Measurements from ENCODE around the gene TXNL1. TPM values are rescaled to one million over a fixed set of nuclear protein-coding genes. Genes with fewer than 3 reads are reported as not detected.

Gene TXNL1
- total and polyA plus RNA-seq, 2 of the 13 experiments (the other 11 are each of a cell fraction or from before 2014, with no cell fraction given), result 41.9 to 73.1 TPM

- peaks cover 82% of the 10 kb centered on the region for H3K79me2 ChIP-seq (ENCODE audit: insufficient read depth, low read length)
- no peaks in the 10 kb centered on the region; a peak in 1 of 5 replicates for H3K27me3 ChIP-seq (ENCODE audit: control insufficient read depth in 1 of 2, insufficient read depth in 2 of 2, low read length in 2 of 2)
- CTCF ChIA-PET (ENCODE audit: low intra/inter-chr PET ratio, low total read pairs), result no interaction called here
- BruUV-seq (replicated peaks), result no TSS peak
- no peak overlapping the region for H3K4me3 ChIP-seq (replicated peaks in 1 of 3; ENCODE audit: insufficient read depth in 1 of 3, low read depth in 2 of 3, low read length in 3 of 3)
- peaks cover 53% of the 10 kb centered on the region for H3K4me1 ChIP-seq (ENCODE audit: insufficient read depth, low read length)
- no peak for TF ChIP-seq RARA (CRISPR knock-in tag; IDR thresholded peaks at IDR 0.05)
- no peak for TF ChIP-seq AKAP8 (CRISPR knock-in tag; IDR thresholded peaks at IDR 0.05)
- TF ChIP-seq ZNF121 (CRISPR knock-in tag; IDR thresholded peaks at IDR 0.05), result peak; percentile 67
- no peak overlapping the region for H3K9ac ChIP-seq (ENCODE audit: insufficient read depth, low read depth, low read length)
- DNase-seq (ENCODE audit: low spot score) (no peak), ATAC-seq (no peak), FAIRE-seq (no peak)
- WGBS (ENCODE audit: low lambda C conversion rate), result 96% methylated on average over 5 of the region's 5 CpGs
- intact Hi-C loops (cut with micrococcal nuclease; ENCODE audit: unreplicated experiment), result no loop called here
- in situ Hi-C loops (cut with HindIII; ENCODE audit: extremely low pct_ligation_motif_present, low pct_unique_long_range_greater_than_20kb), result no loop called here
- no peaks in the 10 kb centered on the region for H3K9me3 ChIP-seq (ENCODE audit: low read length)
- POLR2A ChIA-PET, result no interaction called here
- peak overlapping the region; percentile 79; the same call in 1 of the 2 replicates for H3K4me2 ChIP-seq (ENCODE audit: low read depth, low read length)
- H3K27ac ChIP-seq (ENCODE audit: extremely low read length, insufficient read depth, low read length), result no peak overlapping the region
- H4K20me1 ChIP-seq (ENCODE audit: insufficient read depth, low read length), result peaks cover 27% of the 10 kb centered on the region
- no peak overlapping the region for H2AFZ ChIP-seq (ENCODE audit: low read length)
- H3K36me3 ChIP-seq (replicated peaks in 1 of 2; ENCODE audit: control insufficient read depth in 1 of 2, insufficient read depth in 2 of 2, low read length in 2 of 2), result peaks cover 3 to 8% of the 10 kb centered on the region in 2 experiments; a peak in 3 of 5 replicates
Measured at GRCh38 chr18:56635007-56635406, 3.4 kb downstream of the TXNL1 start.

GRCh38 chr18:56632070-56633022 lies 6.0 kb downstream of the TXNL1 start:
- Histone ChIP-seq H3K27me3 (ENCODE audit: control insufficient read depth in 1 of 2, insufficient read depth in 2 of 2, low read length in 2 of 2) (no peaks in the 10 kb centered on the region), H4K20me1 (ENCODE audit: insufficient read depth, low read length) (peaks cover 34% of the 10 kb centered on the region), H3K36me3 (replicated peaks in 1 of 2; ENCODE audit: control insufficient read depth in 1 of 2, insufficient read depth in 2 of 2, low read length in 2 of 2) (peaks cover 3 to 11% of the 10 kb centered on the region in 2 experiments; a peak in 3 of 5 replicates), H3K4me2 (ENCODE audit: low read depth, low read length) (no peak overlapping the region), H3K4me1 (ENCODE audit: insufficient read depth, low read length) (peaks cover 46% of the 10 kb centered on the region), H3K9ac (ENCODE audit: insufficient read depth, low read depth, low read length) (no peak overlapping the region), H3K9me3 (ENCODE audit: low read length) (no peaks in the 10 kb centered on the region), H2AFZ (ENCODE audit: low read length) (no peak overlapping the region), H3K79me2 (ENCODE audit: insufficient read depth, low read length) (peaks cover 98% of the 10 kb centered on the region), H3K27ac (ENCODE audit: extremely low read length, insufficient read depth, low read length) (no peak overlapping the region), H3K4me3 (replicated peaks in 1 of 3; ENCODE audit: insufficient read depth in 1 of 3, low read depth in 2 of 3, low read length in 3 of 3) (no peak overlapping the region)
- ATAC-seq (no peak; the same call in 1 of the 3 replicates), FAIRE-seq (no peak), DNase-seq (ENCODE audit: low spot score) (no peak)
- WGBS (ENCODE audit: low lambda C conversion rate), result 85% methylated on average over 7 of the region's 7 CpGs
- POLR2A ChIA-PET, result no interaction called here
- intact Hi-C loops (cut with micrococcal nuclease; ENCODE audit: unreplicated experiment) (no loop called here), in situ Hi-C loops (cut with HindIII; ENCODE audit: extremely low pct_ligation_motif_present, low pct_unique_long_range_greater_than_20kb) (no loop called here)
- BruUV-seq (replicated peaks), result no TSS peak
- CTCF ChIA-PET (ENCODE audit: low intra/inter-chr PET ratio, low total read pairs), result no interaction called here
- TF ChIP-seq ZNF143 (CRISPR knock-in tag; IDR thresholded peaks at IDR 0.05) (no peak), ZNF564 (CRISPR knock-in tag; IDR thresholded peaks at IDR 0.05) (no peak), MBD4 (IDR thresholded peaks at IDR 0.05; ENCODE audit: borderline replicate concordance, low read length) (no peak), ADNP (CRISPR knock-in tag; IDR thresholded peaks at IDR 0.05) (no peak), IRF1 (CRISPR knock-in tag; IDR thresholded peaks at IDR 0.05; ENCODE audit: low read depth) (no peak), KDM2A (CRISPR knock-in tag; IDR thresholded peaks at IDR 0.05; ENCODE audit: borderline replicate concordance, low read depth) (no peak), ZSCAN20 (CRISPR knock-in tag; IDR thresholded peaks at IDR 0.05; ENCODE audit: borderline replicate concordance) (no peak), NR2C2 (CRISPR knock-in tag; IDR thresholded peaks at IDR 0.05; ENCODE audit: borderline replicate concordance) (no peak), NR2F1 (CRISPR knock-in tag; IDR thresholded peaks at IDR 0.05) (no peak), FOXO1 (CRISPR knock-in tag; IDR thresholded peaks at IDR 0.05) (no peak), ZXDC (CRISPR knock-in tag; IDR thresholded peaks at IDR 0.05) (no peak)

Data from HepG2 (cell line).